GM12878 (cell line): Measurements from ENCODE around the gene PLEKHA7. TPM values are rescaled to one million over a fixed set of nuclear protein-coding genes. Genes with fewer than 3 reads are reported as not detected.

Experiments used
- ATAC-seq: fragments of 200-7000 bp; cut with Tn5 transposase; 3 replicates; pipeline ENCODE4 v1.9.1; 2020; ENCODE audit warnings: mild to moderate bottlenecking, moderate library complexity
- BruUV-seq: library from RNA; stranded (reverse); fragments of 400-500 nt; replicated peaks from 2 replicates; lab custom pipeline; 2021; lab: Mats Ljungman, UMichigan
- CTCF ChIA-PET: fragments of 300-600 bp; sonication (Branson Sonifier 250); formaldehyde crosslinking; extraction: SDS; loops from one replicate; lab custom pipeline; 2021; ENCODE audit warnings: inconsistent platforms; lab: Yijun Ruan, JAX
- POLR2A ChIA-PET: fragments of 350-600 bp; formaldehyde crosslinking; extraction: SDS; loops from one replicate; lab custom pipeline; 2021; ENCODE audit warnings: inconsistent platforms; lab: Charles Lee
- RAD21 ChIA-PET: fragments of 300-600 bp; sonication (Branson Sonifier 250); formaldehyde crosslinking; loops from one replicate; lab custom pipeline; 2023; ENCODE audit warnings: antibody characterized with exemption; ENCODE audit not compliant: unreplicated experiment; lab: Charles Lee
- SMC1A ChIA-PET: fragments of 300-600 bp; sonication (Branson Sonifier 250); formaldehyde crosslinking; loops from one replicate; lab custom pipeline; 2023; ENCODE audit not compliant: unreplicated experiment, uncharacterized antibody; lab: Charles Lee
- DNase-seq: peaks from one replicate; pipeline ENCODE4 v3.0.0-alpha.2; 2011; ENCODE audit warnings: low read depth, low spot score
- FAIRE-seq: peaks from 3 replicates; lab custom pipeline; 2011; peaks lifted over from hg19 to GRCh38; lab: Jason Lieb, UNC
- H2AFZ ChIP-seq: 2 replicates; pipeline ENCODE4 v1.6.0; 2011; ENCODE audit warnings: low read depth, low read length, control low read depth; ENCODE audit not compliant: control insufficient read depth
- H3K27ac ChIP-seq: 2 replicates; pipeline ENCODE4 v1.5.1; 2011; ENCODE audit warnings: control low read depth; ENCODE audit not compliant: control insufficient read depth, insufficient read depth
- H3K27me3 ChIP-seq, 2 experiments: replicated peaks in 1 of 2; 2 replicates each; pipeline versions ENCODE4 v1.6.0 to v1.6.1; 2011; ENCODE audit warnings: low read length in 1 of 2; ENCODE audit not compliant: control insufficient read depth in 2 of 2, insufficient read depth in 2 of 2
- H3K36me3 ChIP-seq, 2 experiments: 2 replicates each; pipeline ENCODE4 v1.5.1; 2011; ENCODE audit warnings: low read length in 1 of 2; ENCODE audit not compliant: control insufficient read depth in 2 of 2, insufficient read depth in 2 of 2
- H3K4me1 ChIP-seq: 2 replicates; pipeline ENCODE4 v1.6.1; 2011; ENCODE audit warnings: mild to moderate bottlenecking, low read length, moderate library complexity, mixed read lengths; ENCODE audit not compliant: control insufficient read depth, insufficient read depth
- H3K4me2 ChIP-seq: 2 replicates; pipeline ENCODE4 v1.6.0; 2011; ENCODE audit warnings: control low read depth; ENCODE audit not compliant: control insufficient read depth, insufficient read depth
- H3K4me3 ChIP-seq: fragments of 200-600 bp; sonication (generic); 2 replicates; pipeline ENCODE4 v1.5.1; 2016
- H3K79me2 ChIP-seq: 2 replicates; pipeline ENCODE4 v1.6.0; 2011; ENCODE audit warnings: low read length; ENCODE audit not compliant: control insufficient read depth, insufficient read depth
- H3K9ac ChIP-seq: 2 replicates; pipeline ENCODE4 v1.8.0; 2011; ENCODE audit warnings: low read length, control low read depth, mixed read lengths; ENCODE audit not compliant: control insufficient read depth, insufficient read depth
- H3K9me3 ChIP-seq: replicated peaks from 3 replicates; pipeline ENCODE4 v1.5.1; 2011; ENCODE audit warnings: mild to moderate bottlenecking, low read length; ENCODE audit not compliant: control insufficient read depth, insufficient read depth
- H4K20me1 ChIP-seq: 2 replicates; pipeline ENCODE4 v1.6.0; 2011; ENCODE audit not compliant: control insufficient read depth, insufficient read depth
- ASH2L ChIP-seq: fragments of 300-600, 200-600 bp; sonication (generic); IDR thresholded peaks from 2 replicates; pipeline ENCODE4 v1.6.1; 2017; ENCODE audit warnings: low read depth, mild to moderate bottlenecking, borderline replicate concordance
- CHD4 ChIP-seq: fragments of 200-600 bp; sonication (generic); IDR thresholded peaks from 2 replicates; pipeline ENCODE4 v1.6.1; 2016; ENCODE audit warnings: mild to moderate bottlenecking
- DPF2 ChIP-seq: fragments of 450-650 bp; IDR thresholded peaks from 2 replicates; pipeline ENCODE4 v1.6.1; 2017; ENCODE audit warnings: mild to moderate bottlenecking
- E4F1 ChIP-seq: fragments of 450-650 bp; IDR thresholded peaks from 2 replicates; pipeline ENCODE4 v1.6.1; 2018; ENCODE audit warnings: borderline replicate concordance, mild to moderate bottlenecking; ENCODE audit not compliant: partially characterized antibody
- HDAC6 ChIP-seq: fragments of 200-600 bp; sonication (generic); IDR thresholded peaks from one replicate; pipeline ENCODE4 v1.8.0; 2017; ENCODE audit warnings: antibody characterized with exemption; ENCODE audit not compliant: unreplicated experiment
- MEF2A ChIP-seq: IDR thresholded peaks from 2 replicates; pipeline ENCODE4 v1.6.1; 2011; ENCODE audit warnings: low read depth, mild to moderate bottlenecking, low read length, moderate library complexity; ENCODE audit not compliant: insufficient read depth
- MXI1 ChIP-seq: fragments of 150-350 bp; IDR thresholded peaks from 2 replicates; pipeline ENCODE4 v1.6.1; 2011; ENCODE audit warnings: low read depth, mild to moderate bottlenecking, inconsistent platforms, low read length, improper control_type of control experiment
- NFIC ChIP-seq: IDR thresholded peaks from 2 replicates; pipeline ENCODE4 v1.6.1; 2012; ENCODE audit warnings: low read depth, mild to moderate bottlenecking, inconsistent platforms, low read length, moderate library complexity
- NFYB ChIP-seq: IDR thresholded peaks from 2 replicates; pipeline ENCODE4 v1.6.1; 2011; ENCODE audit warnings: low read depth, mild to moderate bottlenecking, low read length, improper control_type of control experiment, moderate library complexity; ENCODE audit not compliant: insufficient read depth
- RELA ChIP-seq: fragments of 450-650 bp; IDR thresholded peaks from 2 replicates; pipeline ENCODE4 v1.8.0; 2014; ENCODE audit warnings: borderline replicate concordance; ENCODE audit not compliant: partially characterized antibody
- SREBF2 ChIP-seq: IDR thresholded peaks from 2 replicates; pipeline ENCODE4 v1.6.1; 2012; ENCODE audit warnings: mild to moderate bottlenecking, low read length
- SUPT20H ChIP-seq: IDR thresholded peaks from 2 replicates; pipeline ENCODE4 v1.6.1; 2011; ENCODE audit warnings: low read depth, mild to moderate bottlenecking, low read length, moderate library complexity, borderline replicate concordance; ENCODE audit not compliant: control insufficient read depth
- TCF12 ChIP-seq: IDR thresholded peaks from 2 replicates; pipeline ENCODE4 v1.6.1; 2011; ENCODE audit warnings: low read depth, mild to moderate bottlenecking, low read length
- WGBS: methylation state at CpG from one replicate; pipeline ENCODE4 v1.1.6; 2016; ENCODE audit warnings: low lambda C conversion rate; ENCODE audit not compliant: insufficient replicate concordance, insufficient coverage; ENCODE audit errors: missing lambda C conversion rate; 5-methylcytosine and 5-hydroxymethylcytosine counted together
- in situ Hi-C: fragments of 300-500 bp; cut with MboI; formaldehyde crosslinking; loops from 9 replicates; pipeline ENCODE4 v1.14.3; 2018; ENCODE audit warnings: mixed read lengths
- intact Hi-C: fragments of 100-400 bp; cut with micrococcal nuclease; formaldehyde crosslinking; loops from one replicate; pipeline ENCODE4 v1.14.2; 2022; ENCODE audit not compliant: unreplicated experiment
- polyA plus RNA-seq, 11 experiments: library from polyadenylated mRNA; depleted of rRNA in 4 of 11; unstranded in 6 of 11; stranded (reverse) in 5 of 11; fragments of >200 nt; fragmentation: Nextera tagmentation in 4 of 11; fragmentation: Illumina TruSeq in 1 of 11; extraction: Ambion mirVana in 4 of 11; extraction: Trizol in 1 of 11; gene quantifications; 1 replicate in 1 of 11; 2 replicates in 10 of 11; pipeline versions ENCODE4 v1.2.1 to v1.2.3, GENCODE V29; 2011 to 2016; ENCODE audit warnings: inconsistent platforms in 2 of 11, missing spikeins in 2 of 11, low read depth in 1 of 11
- total RNA-seq, 4 experiments: library from RNA; depleted of rRNA in 3 of 4; stranded (reverse); fragments of >200 nt in 3 of 4; fragmentation: Illumina TruSeq in 1 of 4; extraction: Trizol in 1 of 4; gene quantifications; 2 replicates each; pipeline versions ENCODE4 v1.2.1 to v1.2.3, GENCODE V29; 2013 to 2021
- TF ChIP-seq, protein P1 (sequence below): IDR thresholded peaks from 2 replicates; pipeline ENCODE4 v1.6.1; 2011; ENCODE audit warnings: borderline replicate concordance, low read depth, mild to moderate bottlenecking, moderate library complexity, mixed read lengths, low read length; ENCODE audit not compliant: insufficient read depth; ENCODE audit errors: extremely low read length
- TF ChIP-seq, protein P2 (sequence below): IDR thresholded peaks from 2 replicates; pipeline ENCODE4 v1.6.1; 2012; ENCODE audit warnings: low read depth, low read length, improper control_type of control experiment

PLEKHA7 gene
- total and polyA plus RNA-seq, 10 of the 15 experiments (the other 5 are each of a cell fraction or from before 2014, with no cell fraction given), result 0.45 to 5.3 (median 2.1) TPM

GRCh38 chr11:16941935-16942334 is 72.3 kb downstream of the PLEKHA7 start (continued):
- no peak for TF ChIP-seq SREBF2
- TF ChIP-seq DPF2, result no peak
- no peak for TF ChIP-seq ASH2L
- no peak for TF ChIP-seq NFIC
- no peak for TF ChIP-seq TCF12
- no peak for TF ChIP-seq CHD4
- TF ChIP-seq NFYB, result no peak
- TF ChIP-seq RELA, result no peak
- TF ChIP-seq MEF2A, result no peak
- no peak for TF ChIP-seq HDAC6

DNA sequence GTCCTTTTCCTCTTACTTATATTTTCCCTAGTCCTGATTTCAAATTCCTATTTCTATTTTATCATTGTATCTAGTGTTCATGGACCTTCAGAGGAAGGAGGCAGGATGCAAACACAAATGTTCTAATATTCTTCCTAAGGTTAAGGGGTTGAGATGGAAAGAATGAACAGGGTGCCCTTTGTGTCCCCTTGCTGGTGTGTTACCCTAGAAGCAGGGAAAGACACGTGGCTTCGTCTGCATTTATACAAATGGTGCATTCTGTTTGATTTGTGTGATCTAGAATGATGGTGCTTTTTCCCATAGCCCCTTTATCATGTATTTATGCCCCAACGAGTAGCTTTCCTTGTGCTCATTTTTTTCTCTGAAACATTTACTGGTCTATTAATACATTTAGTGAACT is 76.2 kb downstream of the PLEKHA7 start:
- DNase-seq, result no peak
- in situ Hi-C loops, result no loop called here
- Histone ChIP-seq H3K9me3 (no peaks in the 10 kb centered on the region), H4K20me1 (no peaks in the 10 kb centered on the region), H3K4me2 (no peak overlapping the region), H3K27ac (no peak overlapping the region), H3K9ac (no peak overlapping the region), H3K36me3 (no peaks in the 10 kb centered on the region), H3K27me3 (no peaks in the 10 kb centered on the region; a peak in 1 of 4 replicates), H3K4me3 (no peak overlapping the region), H3K79me2 (no peaks in the 10 kb centered on the region), H2AFZ (no peak overlapping the region), H3K4me1 (no peaks in the 10 kb centered on the region)
- intact Hi-C loops, result no loop called here
- SMC1A ChIA-PET, result interaction anchor here (1.0 to 7.7 kb wide), 6 partner anchors 48 to 590 kb away, joined by 3 to 80 read pairs (median 4); no protein-coding TSS in a partner anchor
- no peak for ATAC-seq
- FAIRE-seq, result no peak
- TF ChIP-seq E4F1, result no peak
- TF ChIP-seq MXI1, result no peak
- TF ChIP-seq SUPT20H, result no peak
- TF ChIP-seq, protein P1, sequence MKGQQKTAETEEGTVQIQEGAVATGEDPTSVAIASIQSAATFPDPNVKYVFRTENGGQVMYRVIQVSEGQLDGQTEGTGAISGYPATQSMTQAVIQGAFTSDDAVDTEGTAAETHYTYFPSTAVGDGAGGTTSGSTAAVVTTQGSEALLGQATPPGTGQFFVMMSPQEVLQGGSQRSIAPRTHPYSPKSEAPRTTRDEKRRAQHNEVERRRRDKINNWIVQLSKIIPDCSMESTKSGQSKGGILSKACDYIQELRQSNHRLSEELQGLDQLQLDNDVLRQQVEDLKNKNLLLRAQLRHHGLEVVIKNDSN, result no peak
- TF ChIP-seq, protein P2, sequence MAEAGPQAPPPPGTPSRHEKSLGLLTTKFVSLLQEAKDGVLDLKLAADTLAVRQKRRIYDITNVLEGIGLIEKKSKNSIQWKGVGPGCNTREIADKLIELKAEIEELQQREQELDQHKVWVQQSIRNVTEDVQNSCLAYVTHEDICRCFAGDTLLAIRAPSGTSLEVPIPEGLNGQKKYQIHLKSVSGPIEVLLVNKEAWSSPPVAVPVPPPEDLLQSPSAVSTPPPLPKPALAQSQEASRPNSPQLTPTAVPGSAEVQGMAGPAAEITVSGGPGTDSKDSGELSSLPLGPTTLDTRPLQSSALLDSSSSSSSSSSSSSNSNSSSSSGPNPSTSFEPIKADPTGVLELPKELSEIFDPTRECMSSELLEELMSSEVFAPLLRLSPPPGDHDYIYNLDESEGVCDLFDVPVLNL, result no peak
- CTCF ChIA-PET, result interaction anchor here (0.8 to 11.4 kb wide), 12 partner anchors 7 to 284 kb away, joined by 3 to 126 read pairs (median 7); no protein-coding TSS in a partner anchor
- RAD21 ChIA-PET, result interaction anchor here (1.5 to 4.2 kb wide), 3 partner anchors 35 to 124 kb away, joined by 3 to 34 read pairs (median 12); no protein-coding TSS in a partner anchor
- POLR2A ChIA-PET, result no interaction called here
- 52% methylated on average over 3 of the region's 3 CpGs for WGBS
- no TSS peak for BruUV-seq
